K562 (cell line): ENCODE results near the gene MAPRE2. TPM values are rescaled to one million over a fixed set of nuclear protein-coding genes. Genes with fewer than 3 reads are reported as not detected.

Source experiments
- ATAC-seq: fragments of 200-7000 bp; cut with Tn5 transposase; 3 replicates; pipeline ENCODE4 v1.9.1; 2020; ENCODE audit warnings: moderate library complexity
- BruUV-seq: library from RNA; stranded (reverse); fragments of 400-500 nt; replicated peaks from 2 replicates; lab custom pipeline; 2021; lab: Mats Ljungman, UMichigan
- CTCF ChIA-PET: fragments of 300-600 bp; formaldehyde crosslinking; extraction: SDS; loops from one replicate; lab custom pipeline; 2021; ENCODE audit warnings: low intra/inter-chr PET ratio; lab: Yijun Ruan, JAX
- POLR2A ChIA-PET: fragments of 300-600, 350-650 bp; sonication (Branson Sonifier 250); formaldehyde crosslinking; extraction: SDS; loops from one replicate; lab custom pipeline; 2021; ENCODE audit warnings: antibody characterized with exemption, inconsistent platforms; lab: Yijun Ruan, JAX
- DNase-seq, 4 experiments: peaks; one replicate each; pipeline versions ENCODE4 v3.0.0 to v3.0.0-alpha.2; 2011 to 2018; ENCODE audit warnings: low spot score in 3 of 4, mixed read lengths in 3 of 4; ENCODE audit errors: extremely low read depth in 1 of 4
- FAIRE-seq: peaks from 2 replicates; lab custom pipeline; 2011; peaks lifted over from hg19 to GRCh38; lab: Jason Lieb, UNC
- H2AFZ ChIP-seq: 2 replicates; pipeline ENCODE4 v1.6.0; 2011; ENCODE audit warnings: low read depth, low read length, control low read depth, inconsistent platforms
- H3K27ac ChIP-seq: fragments of 200-600 bp; 3 replicates; pipeline ENCODE4 v1.8.0; 2011; ENCODE audit warnings: low read depth, mild to moderate bottlenecking, control low read depth, inconsistent platforms, low read length, moderate library complexity, mixed read lengths; ENCODE audit errors: extremely low read depth
- H3K27me3 ChIP-seq, 2 experiments: fragments of 300-600 bp in 1 of 2; 2 replicates in 1 of 2; 3 replicates in 1 of 2; pipeline versions ENCODE4 v1.6.0 to v1.8.0; 2011; ENCODE audit warnings: inconsistent platforms in 2 of 2, low read length in 2 of 2, mild to moderate bottlenecking in 1 of 2, mixed read lengths in 1 of 2, moderate library complexity in 1 of 2; ENCODE audit not compliant: control insufficient read depth in 2 of 2, insufficient read depth in 2 of 2
- H3K36me3 ChIP-seq: fragments of 300-600 bp; 3 replicates; pipeline ENCODE4 v1.8.0; 2011; ENCODE audit warnings: mild to moderate bottlenecking, low read length, inconsistent platforms; ENCODE audit not compliant: control insufficient read depth, insufficient read depth
- H3K4me1 ChIP-seq, 2 experiments: fragments of 200-600 bp in 1 of 2; replicated peaks in 1 of 2; 2 replicates in 1 of 2; 3 replicates in 1 of 2; pipeline versions ENCODE4 v1.5.1 to v1.8.0; 2011; ENCODE audit warnings: inconsistent platforms in 2 of 2, low read length in 2 of 2, mild to moderate bottlenecking in 1 of 2, mixed read lengths in 1 of 2, moderate library complexity in 1 of 2; ENCODE audit not compliant: control insufficient read depth in 2 of 2, insufficient read depth in 2 of 2
- H3K4me2 ChIP-seq: 2 replicates; pipeline ENCODE4 v1.6.1; 2011; ENCODE audit warnings: low read length, control low read depth, inconsistent platforms, mixed read lengths; ENCODE audit not compliant: insufficient read depth
- H3K4me3 ChIP-seq: fragments of 200-600 bp; sonication (generic), shearing (Covaris generic); 2 replicates; pipeline ENCODE4 v1.5.1; 2016; ENCODE audit warnings: control low read depth, inconsistent platforms
- H3K79me2 ChIP-seq: fragments of 200-600 bp; 3 replicates; pipeline ENCODE4 v1.8.0; 2011; ENCODE audit warnings: low read length, inconsistent platforms; ENCODE audit not compliant: control insufficient read depth, insufficient read depth
- H3K9ac ChIP-seq, 2 experiments: 2 replicates each; pipeline versions ENCODE4 v1.6.0 to v1.6.1; 2011; ENCODE audit warnings: low read depth in 2 of 2, low read length in 2 of 2, control low read depth in 1 of 2, inconsistent platforms in 1 of 2, mild to moderate bottlenecking in 1 of 2, mixed read lengths in 1 of 2; ENCODE audit not compliant: insufficient read depth in 1 of 2
- H3K9me1 ChIP-seq: one replicate; pipeline ENCODE4 v1.6.0; 2011; ENCODE audit warnings: inconsistent platforms, mild to moderate bottlenecking, low read length, moderate library complexity; ENCODE audit not compliant: control insufficient read depth, insufficient read depth
- H3K9me3 ChIP-seq: replicated peaks from 2 replicates; pipeline ENCODE4 v1.5.1; 2011; ENCODE audit warnings: low read depth, low read length, inconsistent platforms; ENCODE audit not compliant: control insufficient read depth, insufficient read depth
- H4K20me1 ChIP-seq: replicated peaks from 2 replicates; pipeline ENCODE4 v1.6.1; 2011; ENCODE audit warnings: low read length, inconsistent platforms, mixed read lengths; ENCODE audit not compliant: control insufficient read depth, insufficient read depth
- BACH1 ChIP-seq: fragments of 200-800 bp; sonication (Bioruptor generic); IDR thresholded peaks from 2 replicates; pipeline ENCODE4 v1.6.1; 2016; ENCODE audit warnings: missing genetic modification characterization, missing compliant biosample characterization
- CAMTA2 ChIP-seq: fragments of 250-450 bp; sonication (Bioruptor Pico); conservative IDR thresholded peaks from 2 replicates; pipeline ENCODE4 v1.5.1; 2022
- CHD4 ChIP-seq: fragments of 200-600 bp; sonication (generic); IDR thresholded peaks from 3 replicates; pipeline ENCODE4 v1.6.1; 2012; ENCODE audit warnings: low read depth, mild to moderate bottlenecking, mixed read lengths, low read length, inconsistent platforms; ENCODE audit not compliant: insufficient read depth, insufficient replicate concordance, poor library complexity, severe bottlenecking
- ETV5 ChIP-seq: sonication (generic); formaldehyde crosslinking; IDR thresholded peaks from 2 replicates; pipeline ENCODE4 v1.4.0; 2020; ENCODE audit warnings: low read depth, mild to moderate bottlenecking, missing genetic modification reagents
- HDAC6 ChIP-seq: IDR thresholded peaks from 2 replicates; pipeline ENCODE4 v1.6.1; 2012; ENCODE audit warnings: low read depth, mild to moderate bottlenecking, control low read depth, inconsistent platforms, low read length, moderate library complexity
- HDGF ChIP-seq: fragments of 450-650 bp; IDR thresholded peaks from 2 replicates; pipeline ENCODE4 v1.6.1; 2016
- HMGXB4 ChIP-seq: sonication (generic); formaldehyde crosslinking; IDR thresholded peaks from 2 replicates; pipeline ENCODE4 v1.8.1; 2023; ENCODE audit warnings: mild to moderate bottlenecking, missing genetic modification reagents
- MEIS2 ChIP-seq: fragments of 450-650 bp; IDR thresholded peaks from 2 replicates; pipeline ENCODE4 v1.6.1; 2014; ENCODE audit warnings: mild to moderate bottlenecking; ENCODE audit not compliant: partially characterized antibody
- MYNN ChIP-seq, 2 experiments: sonication (generic); formaldehyde crosslinking in 1 of 2; IDR thresholded peaks; 2 replicates each; pipeline versions ENCODE4 v1.5.0 to v1.6.1; 2016 to 2020; ENCODE audit warnings: antibody characterized with exemption in 1 of 2, missing genetic modification reagents in 1 of 2
- PBX2 ChIP-seq, 2 experiments: IDR thresholded peaks in 1 of 2; conservative IDR thresholded peaks in 1 of 2; 2 replicates each; pipeline ENCODE4 v1.6.1; 2016; ENCODE audit warnings: low read depth in 2 of 2, mild to moderate bottlenecking in 1 of 2, missing compliant biosample characterization in 1 of 2, missing genetic modification characterization in 1 of 2, moderate library complexity in 1 of 2
- PTRF ChIP-seq: fragments of 450-650 bp; IDR thresholded peaks from 2 replicates; pipeline ENCODE4 v1.6.1; 2016; ENCODE audit warnings: mild to moderate bottlenecking, missing genetic modification characterization, missing compliant biosample characterization
- RNF2 ChIP-seq: sonication (generic); IDR thresholded peaks from 2 replicates; pipeline ENCODE4 v1.6.1; 2016
- STAG1 ChIP-seq: sonication (generic); formaldehyde crosslinking; IDR thresholded peaks from 2 replicates; pipeline ENCODE4 v1.5.0; 2020; ENCODE audit warnings: missing genetic modification reagents, borderline replicate concordance
- SUPT5H ChIP-seq: fragments of 450-650 bp; IDR thresholded peaks from 2 replicates; pipeline ENCODE4 v1.6.1; 2016
- ZBTB49 ChIP-seq: sonication (generic); formaldehyde crosslinking; IDR thresholded peaks from 2 replicates; pipeline ENCODE4 v1.8.0; 2022; ENCODE audit warnings: missing genetic modification reagents, mild to moderate bottlenecking, borderline replicate concordance
- WGBS: fragments of 100-300 bp; shearing (Covaris generic); methylation state at CpG from one replicate; pipeline ENCODE4 v1.1.6; 2016; ENCODE audit warnings: low coverage, mixed read lengths; ENCODE audit not compliant: insufficient coverage; ENCODE audit errors: missing lambda C conversion rate; 5-methylcytosine and 5-hydroxymethylcytosine counted together
- in situ Hi-C: fragments of 300-500 bp; cut with MboI; formaldehyde crosslinking; loops from 4 replicates; pipeline ENCODE4 v1.15.0; 2018; ENCODE audit warnings: inconsistent platforms, mixed read lengths
- intact Hi-C: fragments of 100-400 bp; cut with micrococcal nuclease; formaldehyde crosslinking; loops from 2 replicates; pipeline ENCODE4 v1.14.2; 2022
- polyA plus RNA-seq, 8 experiments: library from polyadenylated mRNA; depleted of rRNA in 4 of 8; stranded (reverse) in 5 of 8; unstranded in 3 of 8; fragments of >200 nt; fragmentation: Nextera tagmentation in 2 of 8; fragmentation: Illumina TruSeq in 1 of 8; extraction: Ambion mirVana in 2 of 8; extraction: Trizol in 1 of 8; gene quantifications; 2 replicates each; pipeline versions ENCODE4 v1.2.1 to v1.2.3, GENCODE V29; 2011 to 2014; ENCODE audit warnings: inconsistent platforms in 1 of 8, missing spikeins in 1 of 8
- total RNA-seq, 7 experiments: library from RNA; depleted of rRNA in 6 of 7; stranded (reverse); fragments of >200 nt in 6 of 7; fragmentation: Illumina TruSeq in 2 of 7; extraction: Trizol in 2 of 7; gene quantifications; 2 replicates each; pipeline versions ENCODE4 v1.2.1 to v1.2.3, GENCODE V29; 2011 to 2021; ENCODE audit warnings: low replicate concordance in 1 of 7

The MAPRE2 gene
- total and polyA plus RNA-seq, 9 of the 15 experiments (the other 6 are each of a cell fraction or from before 2014, with no cell fraction given), result 32.3 to 70.7 (median 40.7) TPM

GRCh38 chr18:35174745-35175144 lies 133.5 kb downstream of the MAPRE2 start:
- H3K27ac ChIP-seq, result peak overlapping the region; percentile 48; the same call in 1 of the 3 replicates
- H3K36me3 ChIP-seq, result no peaks in the 10 kb centered on the region
- TF ChIP-seq ETV5 (CRISPR knock-in tag), result no peak
- TF ChIP-seq MEIS2, result peak; percentile 42
- TF ChIP-seq MYNN (IDR thresholded peaks at IDR 0.05), result no peak
- no peak for TF ChIP-seq MYNN (CRISPR knock-in tag; IDR thresholded peaks at IDR 0.05)
- no peak for TF ChIP-seq STAG1
- TF ChIP-seq BACH1 (tag), result 0 out of 2 replicates have a peak, but pooled peaks have one; percentile 26
- TF ChIP-seq SUPT5H, result no peak
- no peak for TF ChIP-seq RNF2
- TF ChIP-seq HMGXB4 (CRISPR knock-in tag), result no peak
- TF ChIP-seq PBX2 (CRISPR knock-in tag; IDR thresholded peaks at IDR 0.05; ENCODE audit: low read depth), result no peak
- TF ChIP-seq PBX2 (tag; conservative IDR thresholded peaks at IDR 0.05; ENCODE audit: low read depth), result peak; percentile 69
- TF ChIP-seq HDAC6, result no peak
- no peak for TF ChIP-seq PTRF (tag)
- TF ChIP-seq CAMTA2 (CRISPR knock-in tag), result no peak
- no peak for TF ChIP-seq CHD4
- no peak for TF ChIP-seq ZBTB49 (CRISPR knock-in tag)
- no peak for TF ChIP-seq HDGF
- TF ChIP-seq, all 486 proteins: peak for 3
- peaks cover 0 to 7% of the 10 kb centered on the region in 2 experiments; a peak in 3 of 5 replicates for H3K4me1 ChIP-seq
- intact Hi-C loops, result loop anchor here (5.0 kb wide), 1 partner anchor 53 kb away; no protein-coding TSS in a partner anchor
- DNase-seq (no peak), ATAC-seq (no peak), FAIRE-seq (no peak)
- in situ Hi-C loops, result no loop called here
- POLR2A ChIA-PET, result no interaction called here
- no peaks in the 10 kb centered on the region for H3K9me1 ChIP-seq
- H4K20me1 ChIP-seq, result no peaks in the 10 kb centered on the region
- H3K27me3 ChIP-seq, result no peaks in the 10 kb centered on the region
- no peak overlapping the region for H3K4me2 ChIP-seq
- no peaks in the 10 kb centered on the region; the same call in 1 of the 2 replicates for H3K9me3 ChIP-seq
- WGBS, result 76% methylated on average over 2 of the region's 2 CpGs
- H3K79me2 ChIP-seq, result no peaks in the 10 kb centered on the region
- H2AFZ ChIP-seq, result peak overlapping the region; percentile 73
- H3K4me3 ChIP-seq, result no peak overlapping the region
- no peak overlapping the region for H3K9ac ChIP-seq
- CTCF ChIA-PET, result no interaction called here
- no TSS peak for BruUV-seq
